ENCODE results near the gene PHF20.
"Not testable (repeated sequence)": the region's sequence is repeated elsewhere in the genome, so short reads cannot be mapped to it uniquely, and the experiment has no call there.

DNA sequence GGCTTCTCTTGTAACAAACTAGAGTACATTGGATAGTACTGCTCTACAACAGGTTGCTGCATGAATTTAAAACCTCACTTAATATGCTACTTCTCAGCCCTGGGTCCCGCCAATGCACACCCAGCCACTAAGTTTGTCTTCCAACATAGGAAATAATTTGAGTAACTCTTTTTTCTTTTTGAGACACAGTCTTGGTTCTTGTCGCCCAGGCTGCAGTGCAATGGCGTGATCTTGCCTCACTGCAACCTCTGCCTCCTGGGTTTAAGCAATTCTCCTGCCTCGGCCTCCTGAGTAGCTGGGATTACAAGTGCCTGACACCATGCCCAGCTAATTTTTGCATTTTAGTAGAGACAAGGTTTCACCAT, 48.6 kb upstream of the PHF20 start:
- TF ChIP-seq EZH2 (IDR thresholded peaks at IDR 0.05; ENCODE audit: insufficient read depth, poor library complexity, severe bottlenecking); EZH2phosphoT487 (IDR thresholded peaks at IDR 0.05; ENCODE audit: insufficient read depth, low read depth): not testable (repeated sequence)
